Hematopoietic multipotent progenitor cell treated with erythropoietin and hydrocortisone succinate and interleukin-3 and kit ligand, for 6 days (in vitro differentiated cells): ENCODE measurements around the gene MCM5.

ENCODE experiments used
- DNase-seq: peaks from one replicate; pipeline ENCODE4 v3.0.0-alpha.2; 2015

The MCM5 gene

GRCh38 chr22:35404176-35404575 lies 4.2 kb downstream of the MCM5 start:
- DNase-seq: no peak

DNA sequence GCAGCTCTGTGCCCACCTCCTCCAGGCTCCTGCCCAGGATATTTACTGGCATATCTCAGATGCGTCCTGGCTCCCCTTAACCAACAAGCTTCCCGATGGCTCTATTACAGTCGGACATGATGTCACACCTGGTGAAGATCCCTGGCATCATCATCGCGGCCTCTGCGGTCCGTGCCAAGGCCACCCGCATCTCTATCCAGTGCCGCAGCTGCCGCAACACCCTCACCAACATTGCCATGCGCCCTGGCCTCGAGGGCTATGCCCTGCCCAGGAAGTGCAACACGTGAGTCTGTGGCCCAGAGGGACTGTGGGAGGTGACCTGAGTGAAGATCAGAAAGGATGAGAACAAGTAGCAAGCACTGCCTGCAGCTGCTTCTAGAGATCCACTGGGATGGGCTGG lies 6.5 kb downstream of the MCM5 start:
- no peak for DNase-seq

DNA sequence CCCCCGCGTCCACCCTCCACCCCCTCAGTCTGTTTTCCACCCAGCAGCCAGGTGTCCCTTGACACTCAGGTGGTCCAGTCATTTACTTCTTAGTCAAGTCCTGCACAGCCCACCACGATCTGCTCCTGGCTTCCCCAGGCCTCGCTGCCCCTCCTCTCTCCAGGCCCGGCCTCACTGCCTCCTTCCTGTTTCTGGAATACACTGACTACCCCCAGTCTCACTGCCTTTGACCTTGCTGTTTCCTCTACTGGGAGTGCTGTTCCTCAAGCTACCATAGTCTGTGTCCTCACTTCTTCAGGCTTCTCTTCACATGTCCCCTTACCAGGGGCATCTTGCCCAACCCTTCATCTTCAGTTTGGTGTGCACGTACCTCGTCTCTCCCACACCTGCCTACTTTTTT lies 7.4 kb downstream of the MCM5 start:
- DNase-seq: no peak

GRCh38 chr22:35409783-35410662 lies 10.1 kb downstream of the MCM5 start:
- peak; percentile 66 for DNase-seq

DNA sequence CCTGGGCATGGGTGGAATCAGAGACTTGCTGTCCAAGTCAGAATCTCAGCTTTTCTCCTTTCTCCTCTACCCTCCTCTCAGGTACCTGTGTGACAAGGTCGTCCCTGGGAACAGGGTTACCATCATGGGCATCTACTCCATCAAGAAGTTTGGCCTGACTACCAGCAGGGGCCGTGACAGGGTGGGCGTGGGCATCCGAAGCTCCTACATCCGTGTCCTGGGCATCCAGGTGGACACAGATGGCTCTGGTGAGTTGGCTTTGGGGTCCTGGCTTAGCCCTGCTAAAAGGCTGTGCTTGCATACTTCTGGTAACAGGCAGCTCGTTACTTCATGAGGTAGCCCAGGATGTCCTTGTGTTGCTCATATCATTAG lies 10.7 kb downstream of the MCM5 start:
- DNase-seq: no peak

DNA sequence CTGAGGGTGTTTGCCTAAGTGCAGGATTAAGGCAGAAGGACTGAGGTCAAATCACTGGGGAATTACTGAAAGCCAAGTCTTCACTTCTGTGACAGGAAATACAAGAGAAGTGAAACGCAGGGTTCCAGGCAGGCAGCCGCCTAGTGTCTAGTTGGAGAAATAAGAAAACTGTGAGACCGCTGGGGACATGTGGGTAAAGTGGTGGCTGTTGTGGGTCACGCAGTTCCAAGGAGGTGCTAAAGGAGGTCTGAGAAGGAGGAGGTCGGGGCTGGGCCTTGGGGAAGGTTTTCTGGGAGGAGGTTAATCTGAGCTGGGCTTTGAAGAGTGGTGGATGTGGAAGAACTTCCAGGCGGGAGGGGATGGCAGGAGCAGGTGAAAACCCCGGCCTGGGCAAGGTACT lies 11.2 kb downstream of the MCM5 start:
- no peak for DNase-seq

DNA sequence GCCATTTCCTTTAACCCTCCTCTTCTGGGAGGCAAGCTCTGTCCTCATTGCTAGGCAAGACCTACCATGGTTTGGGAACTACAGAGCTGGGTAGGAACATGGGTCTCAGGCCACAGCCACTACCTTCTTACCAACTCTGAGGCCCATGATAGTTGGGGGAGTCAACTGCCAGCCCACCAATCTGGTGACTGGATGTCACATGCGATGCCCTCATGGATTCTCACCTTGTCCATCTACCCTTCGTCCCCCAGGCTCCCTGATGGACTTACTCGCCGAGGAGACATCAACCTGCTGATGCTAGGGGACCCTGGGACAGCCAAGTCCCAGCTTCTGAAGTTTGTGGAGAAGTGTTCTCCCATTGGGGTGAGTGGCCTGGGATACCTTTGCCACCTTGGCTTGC lies 13.7 kb downstream of the MCM5 start:
- no peak for DNase-seq

GRCh38 chr22:35417606-35418005 lies 17.7 kb downstream of the MCM5 start:
- no peak for DNase-seq

- DNase-seq: no peak
Measured at GRCh38 chr22:35418088-35418487, 18.1 kb downstream of the MCM5 start.

DNA sequence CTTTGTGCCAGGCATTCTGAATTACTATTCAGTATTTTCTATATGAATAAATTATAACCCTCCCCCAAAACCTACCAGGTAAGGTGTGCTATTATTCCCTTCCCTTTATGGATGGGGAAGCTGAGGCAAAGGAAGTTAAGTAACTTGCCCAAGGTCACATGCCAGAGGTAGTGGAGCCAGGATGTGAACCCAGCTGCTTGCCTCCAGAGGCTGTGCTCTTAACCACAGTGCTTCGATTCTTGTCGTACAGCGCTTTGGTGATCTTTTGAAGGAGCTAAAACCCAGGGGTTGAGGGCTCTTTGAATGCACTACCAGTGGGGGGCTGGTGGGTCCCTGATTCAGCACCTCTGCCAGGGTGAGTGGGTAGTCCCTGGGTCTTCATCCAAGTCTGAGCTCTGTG lies 18.8 kb downstream of the MCM5 start:
- DNase-seq: no peak

GRCh38 chr22:35419756-35420155 lies 19.8 kb downstream of the MCM5 start:
- no peak for DNase-seq

- no peak for DNase-seq
Measured at GRCh38 chr22:35421121-35421520, 21.2 kb downstream of the MCM5 start.

DNA sequence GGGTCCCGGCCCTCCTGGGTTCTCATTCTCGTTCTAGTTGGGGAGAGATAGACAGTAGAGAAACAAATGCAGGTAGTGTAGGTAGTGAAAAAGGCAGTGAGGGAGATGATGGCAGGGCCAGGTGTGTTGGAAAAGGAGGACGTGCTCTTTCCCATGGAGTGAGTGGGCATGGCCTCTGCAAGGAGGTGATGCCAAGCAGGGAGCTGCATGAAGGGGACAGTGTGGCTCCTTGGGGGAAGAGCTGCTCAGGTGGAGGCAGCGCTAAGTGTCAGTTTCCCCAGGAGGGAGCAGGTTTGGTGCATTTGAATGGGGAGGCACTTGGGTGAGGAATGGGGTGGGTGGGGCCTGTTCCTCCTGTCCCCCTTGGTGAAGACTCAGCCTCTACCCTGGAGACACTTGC lies 22.2 kb downstream of the MCM5 start:
- no peak for DNase-seq

DNA sequence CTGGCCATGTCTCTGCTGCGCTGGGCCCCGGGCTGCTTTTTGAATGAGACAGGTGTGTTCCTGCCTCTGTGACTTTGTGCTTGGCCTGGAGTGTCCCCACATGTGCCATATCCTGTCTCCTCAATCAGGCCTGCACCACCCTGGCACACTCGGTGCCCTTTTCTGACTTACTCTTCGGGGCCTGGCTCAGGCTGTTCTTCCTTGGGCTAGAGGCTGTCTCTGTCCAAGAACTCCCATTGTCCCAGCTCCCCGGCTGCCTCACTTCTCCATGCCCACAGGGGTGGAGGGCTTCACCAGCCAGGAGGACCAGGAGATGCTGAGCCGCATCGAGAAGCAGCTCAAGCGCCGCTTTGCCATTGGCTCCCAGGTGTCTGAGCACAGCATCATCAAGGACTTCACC lies 23.0 kb downstream of the MCM5 start:
- DNase-seq: no peak

- DNase-seq: no peak
Measured at GRCh38 chr22:35424081-35424480, 24.1 kb downstream of the MCM5 start.

- no peak for DNase-seq
Measured at GRCh38 chr22:35424761-35425160, 24.8 kb downstream of the MCM5 start.

GRCh38 chr22:35425546-35425945 lies 25.6 kb downstream of the MCM5 start:
- DNase-seq: no peak

GRCh38 chr22:35425971-35426800 lies 26.2 kb downstream of the MCM5 start:
- DNase-seq: no peak

- no peak for DNase-seq
Measured at GRCh38 chr22:35426801-35427140, 26.8 kb downstream of the MCM5 start.

GRCh38 chr22:35430897-35431322 lies 31.0 kb downstream of the MCM5 start:
- DNase-seq: peak; percentile 72

DNA sequence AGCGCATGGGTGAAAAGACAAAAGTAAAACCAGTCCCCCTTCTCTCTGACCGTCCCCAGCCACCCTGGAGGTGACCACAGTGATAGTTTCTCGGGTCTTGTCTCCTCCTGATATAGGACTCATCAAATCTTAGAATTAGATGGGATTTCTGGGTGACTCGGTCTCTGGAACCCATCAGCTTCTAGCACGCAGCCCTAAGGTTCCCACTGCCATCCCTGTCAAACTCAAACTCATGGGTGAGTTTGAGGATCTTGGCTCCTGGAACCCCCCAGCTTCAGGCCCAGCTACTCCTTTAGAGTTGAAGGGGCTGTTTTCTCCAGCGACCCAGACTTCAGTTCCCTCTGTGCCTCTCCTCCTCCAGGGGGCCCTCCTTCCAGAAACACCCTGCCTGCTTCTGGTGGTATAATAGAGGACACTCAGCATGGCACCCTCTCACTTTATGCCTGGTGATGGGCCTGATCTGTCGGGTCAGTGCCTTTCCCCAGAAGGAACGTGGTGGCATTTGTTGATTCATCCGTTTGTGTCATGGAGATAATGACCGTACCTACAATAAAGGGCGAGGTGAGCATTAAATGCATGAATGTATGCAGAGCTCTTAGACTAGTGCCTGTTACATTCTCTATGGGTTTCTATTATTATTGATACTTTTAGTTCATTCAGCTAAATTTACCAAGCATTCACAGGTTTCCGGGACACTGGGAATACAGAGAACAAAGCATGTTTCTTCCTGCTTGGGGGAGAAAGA lies 31.7 kb downstream of the MCM5 start:
- DNase-seq: no peak

DNA sequence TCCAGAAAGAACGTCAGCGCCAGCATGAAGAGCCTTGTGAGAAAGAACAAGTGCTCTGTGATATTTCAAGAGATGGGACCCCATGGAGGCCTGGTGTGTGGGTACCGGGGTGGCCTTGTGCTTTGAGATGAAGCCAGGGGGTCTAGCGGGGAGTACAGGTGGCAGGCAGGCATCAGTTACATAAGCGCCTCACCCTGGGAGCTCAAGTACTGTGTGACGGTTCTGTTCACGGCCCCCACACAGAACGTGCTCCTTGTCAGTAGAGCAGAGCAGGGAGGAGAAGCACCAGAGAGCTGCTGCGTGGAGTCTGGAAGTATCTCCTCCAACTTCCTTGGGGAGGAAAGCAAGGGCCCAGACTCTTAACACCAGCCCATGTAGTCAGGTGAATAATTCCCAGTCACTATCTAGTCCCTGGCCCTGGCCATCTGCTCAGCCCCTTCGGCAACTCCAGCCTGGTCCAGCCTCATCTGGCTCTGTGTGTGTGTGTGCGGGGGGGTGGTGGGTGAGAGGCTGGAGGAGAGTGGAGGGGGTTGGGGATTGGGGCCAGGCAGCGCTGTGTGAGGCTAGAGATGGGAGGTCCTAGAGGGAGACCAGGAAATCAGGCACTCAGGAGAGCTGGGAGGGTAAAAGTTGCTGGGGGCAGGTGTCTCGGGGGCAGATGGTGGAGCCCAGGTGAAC lies 32.4 kb downstream of the MCM5 start:
- DNase-seq: no peak
